ENCODE data around the gene FAM240B.

FAM240B gene

GRCh38 chr9:38644601-38645000 is 75.3 kb downstream of the FAM240B start:
- H3K27me3 ChIP-seq (ENCODE audit: insufficient read depth, low read length) = no peaks in the 10 kb centered on the region
- H3K36me3 ChIP-seq (ENCODE audit: insufficient read depth, low read length) = no peaks in the 10 kb centered on the region
- 50% methylated on average over 2 of the region's 2 CpGs for WGBS
- no peak overlapping the region for H3K4me3 ChIP-seq (ENCODE audit: low read length)
- H3K27ac ChIP-seq (ENCODE audit: low read depth, low read length) = no peak overlapping the region
- H3K4me1 ChIP-seq (ENCODE audit: insufficient read depth, low read length) = peaks cover 10% of the 10 kb centered on the region; the same call in 1 of the 2 replicates
- no peak overlapping the region for H3K9ac ChIP-seq (ENCODE audit: low read depth, low read length)
- no peaks in the 10 kb centered on the region for H3K9me3 ChIP-seq (ENCODE audit: insufficient read depth, low read depth, low read length)
